ENCODE results near the gene DDIT4. TPM values are rescaled to one million over a fixed set of nuclear protein-coding genes. Genes with fewer than 3 reads are reported as not detected.
A peak's percentile ranks its signal among the peaks of the same experiment; 100 is the strongest.

DDIT4 gene
- total and polyA plus RNA-seq, 9 of the 15 experiments (the other 6 are each of a cell fraction or from before 2014, with no cell fraction given), result 8.2 to 675 (median 159) TPM

- TF ChIP-seq ZNF347 (CRISPR knock-in tag; IDR thresholded peaks at IDR 0.05; ENCODE audit: low read depth), result no peak
- TF ChIP-seq CCNT2 (IDR thresholded peaks at IDR 0.05; ENCODE audit: borderline replicate concordance, extremely low read depth, insufficient read length, low read depth, low read length), result peak; percentile 89
- 0 out of 2 replicates have a peak, but pooled peaks have one; percentile 89 for TF ChIP-seq ATF6 (CRISPR knock-in tag; IDR thresholded peaks at IDR 0.05)
- no peak for TF ChIP-seq NR0B1 (IDR thresholded peaks at IDR 0.05; ENCODE audit: partially characterized antibody)
- TF ChIP-seq POLR2G (IDR thresholded peaks at IDR 0.05; ENCODE audit: low read depth, low read length), result peak; percentile 84
- TF ChIP-seq MEIS2 (IDR thresholded peaks at IDR 0.05; ENCODE audit: partially characterized antibody), result no peak
- no peak for TF ChIP-seq ESRRB (CRISPR knock-in tag; IDR thresholded peaks at IDR 0.05; ENCODE audit: borderline replicate concordance)
- no peak for TF ChIP-seq MNT (conservative IDR thresholded peaks at IDR 0.05)
- TF ChIP-seq SLC30A9 (CRISPR knock-in tag; IDR thresholded peaks at IDR 0.05), result no peak
- no peak for TF ChIP-seq NFIX (CRISPR knock-in tag; IDR thresholded peaks at IDR 0.05; ENCODE audit: low read depth)
- TF ChIP-seq ZBTB12 (CRISPR knock-in tag; IDR thresholded peaks at IDR 0.05), result no peak; the same call in 1 of the 2 replicates
- TF ChIP-seq ETV6 (IDR thresholded peaks at IDR 0.05; ENCODE audit: borderline replicate concordance in 1 of 2, low read depth in 2 of 2, low read length in 1 of 2), result peak in 1 of 2 experiments; percentile 76; a peak in 1 of 4 replicates
- no peak for TF ChIP-seq ETV6 (CRISPR knock-in tag; IDR thresholded peaks at IDR 0.05; ENCODE audit: borderline replicate concordance)
- TF ChIP-seq ZNF263 (CRISPR knock-in tag; IDR thresholded peaks at IDR 0.05; ENCODE audit: borderline replicate concordance), result peak; percentile 67; the same call in 1 of the 2 replicates
- TF ChIP-seq KDM4B (IDR thresholded peaks at IDR 0.05; ENCODE audit: borderline replicate concordance in 2 of 2, low read depth in 1 of 2), result 0 out of 4 replicates have a peak, but pooled peaks of 1 of the 2 experiments have one; percentile 23
- 0 out of 2 replicates have a peak, but pooled peaks have one; percentile 9 for TF ChIP-seq MAFG (tag; conservative IDR thresholded peaks at IDR 0.05)
- TF ChIP-seq HSF4 (CRISPR knock-in tag; IDR thresholded peaks at IDR 0.05; ENCODE audit: borderline replicate concordance), result no peak
- TF ChIP-seq ZNF232 (CRISPR knock-in tag; IDR thresholded peaks at IDR 0.05), result no peak
- no peak for TF ChIP-seq BRF1 (IDR thresholded peaks at IDR 0.05; ENCODE audit: borderline replicate concordance, extremely low read depth, insufficient read length)
- TF ChIP-seq LEF1 (IDR thresholded peaks at IDR 0.05), result no peak
- TF ChIP-seq ZBED1 (IDR thresholded peaks at IDR 0.05), result no peak
- TF ChIP-seq ZNF324 (CRISPR knock-in tag; IDR thresholded peaks at IDR 0.05), result no peak
Measured at GRCh38 chr10:72272689-72273409, 875 bp upstream of the DDIT4 start (continued).
